Liver (tissue), 9 donors: ENCODE results near the gene ACER2. TPM values are rescaled to one million over a fixed set of nuclear protein-coding genes. Genes with fewer than 3 reads are reported as not detected.

ENCODE experiments used
- DNase-seq: peaks from one replicate; pipeline ENCODE4 v3.0.0-alpha.2; 2017; ENCODE audit warnings: low spot score
- H3K27ac ChIP-seq, 2 donors: one replicate each; pipeline ENCODE4 v1.7.0; 2013; ENCODE audit warnings: inconsistent platforms in 2 of 2, low read length in 2 of 2, control low read depth in 1 of 2, low read depth in 1 of 2, mild to moderate bottlenecking in 1 of 2
- H3K27me3 ChIP-seq, 4 donors: one replicate each; pipeline versions ENCODE4 v1.6.1 to v1.7.0; 2013; ENCODE audit warnings: low read length in 3 of 4, inconsistent platforms in 1 of 4, mild to moderate bottlenecking in 1 of 4, moderate library complexity in 1 of 4; ENCODE audit not compliant: control insufficient read depth in 4 of 4, insufficient read depth in 4 of 4
- H3K36me3 ChIP-seq, 4 donors: one replicate each; pipeline versions ENCODE4 v1.6.1 to v1.7.0; 2013; ENCODE audit warnings: low read length in 3 of 4, mild to moderate bottlenecking in 3 of 4, low read depth in 1 of 4, moderate library complexity in 1 of 4; ENCODE audit not compliant: control insufficient read depth in 4 of 4, insufficient read depth in 3 of 4
- H3K4me1 ChIP-seq, 4 donors: one replicate each; pipeline versions ENCODE4 v1.6.1 to v1.7.0; 2013; ENCODE audit warnings: low read length in 3 of 4, mild to moderate bottlenecking in 3 of 4, moderate library complexity in 1 of 4; ENCODE audit not compliant: control insufficient read depth in 4 of 4, insufficient read depth in 4 of 4
- H3K4me3 ChIP-seq, 3 donors: one replicate each; pipeline versions ENCODE4 v1.6.1 to v1.7.0; 2013; ENCODE audit warnings: low read length in 3 of 3, control low read depth in 1 of 3, low read depth in 1 of 3, mild to moderate bottlenecking in 1 of 3
- H3K9ac ChIP-seq, 2 donors: one replicate each; pipeline ENCODE4 v1.7.0; 2013; ENCODE audit warnings: low read length in 2 of 2, mild to moderate bottlenecking in 2 of 2, moderate library complexity in 2 of 2, control low read depth in 1 of 2, low read depth in 1 of 2
- H3K9me3 ChIP-seq, 4 donors: one replicate each; pipeline versions ENCODE4 v1.6.1 to v1.7.0; 2013; ENCODE audit warnings: low read length in 3 of 4; ENCODE audit not compliant: control insufficient read depth in 4 of 4
- ATF3 ChIP-seq: IDR thresholded peaks from 2 replicates; pipeline ENCODE4 v1.6.1; 2016; ENCODE audit warnings: antibody characterized with exemption
- CTCF ChIP-seq: fragments of 150-350 bp; IDR thresholded peaks from 2 replicates; pipeline ENCODE4 v1.5.1; 2017; ENCODE audit warnings: improper control_type of control experiment, low read depth, low read length; ENCODE audit not compliant: missing input control
- EGR1 ChIP-seq, 2 donors: IDR thresholded peaks; 2 replicates each; pipeline ENCODE4 v1.6.1; 2016 to 2018; ENCODE audit warnings: antibody characterized with exemption in 2 of 2, low read depth in 2 of 2
- FOXA1 ChIP-seq: IDR thresholded peaks from 2 replicates; pipeline ENCODE4 v1.6.1; 2016; ENCODE audit warnings: antibody characterized with exemption
- FOXA2 ChIP-seq: IDR thresholded peaks from 2 replicates; pipeline ENCODE4 v1.6.1; 2016; ENCODE audit warnings: antibody characterized with exemption
- GABPA ChIP-seq, 2 donors: IDR thresholded peaks in 1 of 2; conservative IDR thresholded peaks in 1 of 2; 2 replicates each; pipeline ENCODE4 v1.6.1; 2016; ENCODE audit warnings: antibody characterized with exemption in 2 of 2, mild to moderate bottlenecking in 1 of 2, moderate library complexity in 1 of 2
- HNF4G ChIP-seq: IDR thresholded peaks from 2 replicates; pipeline ENCODE4 v1.6.1; 2016; ENCODE audit warnings: antibody characterized with exemption
- MAX ChIP-seq: IDR thresholded peaks from 2 replicates; pipeline ENCODE4 v1.6.1; 2016; ENCODE audit warnings: antibody characterized with exemption
- NR2F2 ChIP-seq: IDR thresholded peaks from 2 replicates; pipeline ENCODE4 v1.6.1; 2016; ENCODE audit warnings: antibody characterized with exemption
- RAD21 ChIP-seq, 2 donors: IDR thresholded peaks; 2 replicates each; pipeline ENCODE4 v1.6.1; 2016; ENCODE audit warnings: antibody characterized with exemption in 2 of 2, mild to moderate bottlenecking in 2 of 2
- REST ChIP-seq: IDR thresholded peaks from 2 replicates; pipeline ENCODE4 v1.6.1; 2016; ENCODE audit warnings: antibody characterized with exemption, mild to moderate bottlenecking
- RXRA ChIP-seq, 2 donors: IDR thresholded peaks; 2 replicates each; pipeline ENCODE4 v1.6.1; 2017 to 2018; ENCODE audit warnings: antibody characterized with exemption in 2 of 2, mild to moderate bottlenecking in 1 of 2
- SP1 ChIP-seq: IDR thresholded peaks from 2 replicates; pipeline ENCODE4 v1.6.1; 2018; ENCODE audit warnings: antibody characterized with exemption, mild to moderate bottlenecking
- TAF1 ChIP-seq: conservative IDR thresholded peaks from 2 replicates; pipeline ENCODE4 v1.6.1; 2016; ENCODE audit warnings: antibody characterized with exemption, mild to moderate bottlenecking
- YY1 ChIP-seq: IDR thresholded peaks from 2 replicates; pipeline ENCODE4 v1.6.1; 2016; ENCODE audit warnings: antibody characterized with exemption, mild to moderate bottlenecking
- WGBS: extraction: QIAGEN DNeasy Blood & Tissue Kit; methylation state at CpG from one replicate; pipeline ENCODE4 v1.1.7; 2013; 5-methylcytosine and 5-hydroxymethylcytosine counted together
- polyA plus RNA-seq, 2 donors: library from polyadenylated mRNA; stranded (reverse) in 1 of 2; unstranded in 1 of 2; fragments of 200-250 nt in 1 of 2; fragments of >200 nt in 1 of 2; fragmentation: Nextera tagmentation in 1 of 2; extraction: Ambion mirVana in 1 of 2; gene quantifications; one replicate each; pipeline versions ENCODE4 v1.2.1 to v1.2.3, GENCODE V29; 2013 to 2015
- total RNA-seq, 2 donors: library from RNA; depleted of rRNA; stranded (reverse); fragments of >200 nt; gene quantifications; one replicate each; pipeline ENCODE4 v1.2.3, GENCODE V29; 2014
- donor health status: healthy.
- donor health status: healthy.
- donor health status: healthy.
- donor health status: healthy.
- donor health status: healthy.

Gene ACER2
- total and polyA plus RNA-seq, 4 donors: 0.47 to 4.0 (median 1.9) TPM

- Histone ChIP-seq H3K27ac (no peak overlapping the region), H3K27me3 (no peaks in the 10 kb centered on the region), H3K36me3 (no peaks in the 10 kb centered on the region), H3K9me3 (no peaks in the 10 kb centered on the region), H3K9ac (no peak overlapping the region), H3K4me1 (peaks cover 0 to 9% (median 6%) of the 10 kb centered on the region in 4 donors), H3K4me3 (no peak overlapping the region)
- TF ChIP-seq SP1 (no peak), ATF3 (no peak), CTCF (no peak), NR2F2 (no peak), TAF1 (no peak), GABPA (IDR thresholded peaks at IDR 0.05 in 1 of 2, conservative IDR thresholded peaks at IDR 0.05 in 1 of 2) (no peak), RAD21 (IDR thresholded peaks at IDR 0.05) (no peak), HNF4G (no peak), EGR1 (IDR thresholded peaks at IDR 0.05; ENCODE audit: low read depth in 2 of 2) (no peak)
- WGBS: 83% methylated on average over 2 of the region's 2 CpGs
- no peak for DNase-seq
Observed at GRCh38 chr9:19466280-19466639, 57.5 kb downstream of the ACER2 start.

- Histone ChIP-seq H3K9me3 (no peaks in the 10 kb centered on the region), H3K27me3 (no peaks in the 10 kb centered on the region), H3K36me3 (no peaks in the 10 kb centered on the region), H3K9ac (no peak overlapping the region), H3K4me1 (peaks cover 0 to 12% (median 5%) of the 10 kb centered on the region in 4 donors), H3K4me3 (no peak overlapping the region), H3K27ac (no peak overlapping the region)
- no peak for TF ChIP-seq SP1
- no peak for TF ChIP-seq REST
- TF ChIP-seq EGR1 (IDR thresholded peaks at IDR 0.05; ENCODE audit: low read depth in 2 of 2): no peak
- TF ChIP-seq CTCF: no peak
- TF ChIP-seq GABPA (IDR thresholded peaks at IDR 0.05 in 1 of 2, conservative IDR thresholded peaks at IDR 0.05 in 1 of 2): no peak
- TF ChIP-seq HNF4G: no peak
- no peak for TF ChIP-seq RXRA (IDR thresholded peaks at IDR 0.05)
- no peak for TF ChIP-seq FOXA2
- TF ChIP-seq RAD21 (IDR thresholded peaks at IDR 0.05): no peak
- no peak for TF ChIP-seq YY1
- no peak for TF ChIP-seq TAF1
- no peak for TF ChIP-seq MAX
- no peak for TF ChIP-seq FOXA1
- no peak for DNase-seq
- WGBS: 93% methylated on average over 3 of the region's 3 CpGs
Observed at GRCh38 chr9:19469271-19469670, 60.5 kb downstream of the ACER2 start.
